ENCODE measurements around the gene NUP210L.

- TF ChIP-seq FOXM1 (IDR thresholded peaks at IDR 0.05; ENCODE audit: borderline replicate concordance) = no peak
- TF ChIP-seq TARDBP (IDR thresholded peaks at IDR 0.05) = no peak
- TF ChIP-seq HDGF (IDR thresholded peaks at IDR 0.05; ENCODE audit: borderline replicate concordance) = no peak
- no peak for TF ChIP-seq SP1 (IDR thresholded peaks at IDR 0.05)
- no peak for TF ChIP-seq ARNT (IDR thresholded peaks at IDR 0.05)
- no peak for TF ChIP-seq BHLHE40 (IDR thresholded peaks at IDR 0.05; ENCODE audit: borderline replicate concordance)
Observed at GRCh38 chr1:153944827-153945117, 210.1 kb downstream of the NUP210L start.

All from HEK293T (cell line).